Neutrophil (primary cell): ENCODE results near the gene NUF2.
"Not testable (repeated sequence)": the region's sequence is repeated elsewhere in the genome, so short reads cannot be mapped to it uniquely, and the experiment has no call there.

Experiments
- H3K27ac ChIP-seq: fragments of 200-600 bp; sonication (generic); 2 replicates; pipeline ENCODE4 v1.5.1; 2016; ENCODE audit warnings: mild to moderate bottlenecking, moderate library complexity
- H3K27me3 ChIP-seq: fragments of 200-600 bp; sonication (generic); 2 replicates; pipeline ENCODE4 v1.6.0; 2016; ENCODE audit warnings: mild to moderate bottlenecking
- H3K36me3 ChIP-seq: fragments of 200-600 bp; sonication (generic); 2 replicates; pipeline ENCODE4 v1.5.1; 2017
- H3K4me1 ChIP-seq, 2 experiments: fragments of 200-600 bp in 1 of 2; sonication (generic) in 1 of 2; 1 replicate in 1 of 2; 2 replicates in 1 of 2; pipeline versions ENCODE4 v1.5.1 to v1.6.1; 2013 to 2016; ENCODE audit warnings: low read depth in 1 of 2, low read length in 1 of 2, mild to moderate bottlenecking in 1 of 2, moderate library complexity in 1 of 2; ENCODE audit not compliant: control insufficient read depth in 1 of 2, insufficient read depth in 1 of 2
- H3K4me3 ChIP-seq, 2 experiments: fragments of 200-600 bp in 1 of 2; sonication (generic) in 1 of 2; 1 replicate in 1 of 2; 2 replicates in 1 of 2; pipeline ENCODE4 v1.5.1; 2013 to 2016; ENCODE audit warnings: low read depth in 1 of 2, low read length in 1 of 2, mild to moderate bottlenecking in 1 of 2, moderate library complexity in 1 of 2
- H3K9me3 ChIP-seq: fragments of 200-600 bp; sonication (generic); 2 replicates; pipeline ENCODE4 v1.5.1; 2016
- TF ChIP-seq, protein P1 (sequence below): fragments of 200-600 bp; sonication (generic); IDR thresholded peaks from 2 replicates; pipeline ENCODE4 v1.5.1; 2016; ENCODE audit warnings: antibody characterized with exemption

The NUF2 gene

DNA sequence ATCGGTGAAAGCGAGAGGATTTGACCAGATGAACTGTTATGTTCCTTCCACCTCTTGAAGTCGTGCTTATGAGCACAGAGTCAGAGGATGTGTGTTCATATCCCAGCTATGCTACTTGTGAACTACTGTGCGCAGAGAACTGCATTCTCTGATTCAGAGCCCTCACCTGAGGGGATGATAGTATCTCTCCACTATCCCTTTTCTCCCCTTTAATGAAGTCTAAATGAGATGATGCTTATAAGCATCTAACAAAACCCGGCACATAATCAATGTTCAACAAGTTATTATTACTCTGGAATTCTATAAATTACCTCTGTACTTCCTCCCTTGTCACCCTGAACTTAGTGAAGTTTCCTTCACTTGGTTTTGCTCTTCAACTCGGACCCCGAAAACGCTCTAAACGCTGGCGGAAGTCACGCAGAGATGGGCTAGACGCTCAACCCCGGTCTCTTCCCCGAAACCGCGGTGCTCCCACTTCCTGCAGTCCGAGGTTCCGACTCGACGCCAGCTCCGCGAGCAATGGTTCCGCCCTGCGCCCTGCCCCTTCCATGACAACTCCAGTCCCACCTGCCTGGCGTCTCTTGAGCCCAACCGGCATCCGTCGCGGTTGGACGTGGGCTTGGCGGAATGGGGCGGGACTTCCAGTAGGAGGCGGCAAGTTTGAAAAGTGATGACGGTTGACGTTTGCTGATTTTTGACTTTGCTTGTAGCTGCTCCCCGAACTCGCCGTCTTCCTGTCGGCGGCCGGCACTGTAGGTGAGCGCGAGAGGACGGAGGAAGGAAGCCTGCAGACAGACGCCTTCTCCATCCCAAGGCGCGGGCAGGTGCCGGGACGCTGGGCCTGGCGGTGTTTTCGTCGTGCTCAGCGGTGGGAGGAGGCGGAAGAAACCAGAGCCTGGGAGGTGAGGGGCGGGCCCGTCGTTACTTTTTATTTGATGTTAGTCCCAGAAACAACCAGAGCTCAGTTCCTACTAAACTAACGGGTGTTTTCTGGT is at the start of gene NUF2:
NUF2 (plus strand) TSS at position 644 of the 995 bp plus-strand sequence. CDS start 4,098 bp downstream, outside the sequence.
- peak within 1 kb of the TSS; percentile 65 for H3K27ac ChIP-seq
- no peaks in the 10 kb centered on the region for H3K36me3 ChIP-seq
- peaks cover 13 to 16% of the 10 kb centered on the region in 2 experiments for H3K4me1 ChIP-seq
- TF ChIP-seq, protein P1, sequence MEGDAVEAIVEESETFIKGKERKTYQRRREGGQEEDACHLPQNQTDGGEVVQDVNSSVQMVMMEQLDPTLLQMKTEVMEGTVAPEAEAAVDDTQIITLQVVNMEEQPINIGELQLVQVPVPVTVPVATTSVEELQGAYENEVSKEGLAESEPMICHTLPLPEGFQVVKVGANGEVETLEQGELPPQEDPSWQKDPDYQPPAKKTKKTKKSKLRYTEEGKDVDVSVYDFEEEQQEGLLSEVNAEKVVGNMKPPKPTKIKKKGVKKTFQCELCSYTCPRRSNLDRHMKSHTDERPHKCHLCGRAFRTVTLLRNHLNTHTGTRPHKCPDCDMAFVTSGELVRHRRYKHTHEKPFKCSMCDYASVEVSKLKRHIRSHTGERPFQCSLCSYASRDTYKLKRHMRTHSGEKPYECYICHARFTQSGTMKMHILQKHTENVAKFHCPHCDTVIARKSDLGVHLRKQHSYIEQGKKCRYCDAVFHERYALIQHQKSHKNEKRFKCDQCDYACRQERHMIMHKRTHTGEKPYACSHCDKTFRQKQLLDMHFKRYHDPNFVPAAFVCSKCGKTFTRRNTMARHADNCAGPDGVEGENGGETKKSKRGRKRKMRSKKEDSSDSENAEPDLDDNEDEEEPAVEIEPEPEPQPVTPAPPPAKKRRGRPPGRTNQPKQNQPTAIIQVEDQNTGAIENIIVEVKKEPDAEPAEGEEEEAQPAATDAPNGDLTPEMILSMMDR = no peak
- H3K9me3 ChIP-seq = no peaks in the 10 kb centered on the region
- no peaks in the 10 kb centered on the region for H3K27me3 ChIP-seq
- H3K4me3 ChIP-seq = peak within 1 kb of the TSS; percentile 76 to 77

DNA sequence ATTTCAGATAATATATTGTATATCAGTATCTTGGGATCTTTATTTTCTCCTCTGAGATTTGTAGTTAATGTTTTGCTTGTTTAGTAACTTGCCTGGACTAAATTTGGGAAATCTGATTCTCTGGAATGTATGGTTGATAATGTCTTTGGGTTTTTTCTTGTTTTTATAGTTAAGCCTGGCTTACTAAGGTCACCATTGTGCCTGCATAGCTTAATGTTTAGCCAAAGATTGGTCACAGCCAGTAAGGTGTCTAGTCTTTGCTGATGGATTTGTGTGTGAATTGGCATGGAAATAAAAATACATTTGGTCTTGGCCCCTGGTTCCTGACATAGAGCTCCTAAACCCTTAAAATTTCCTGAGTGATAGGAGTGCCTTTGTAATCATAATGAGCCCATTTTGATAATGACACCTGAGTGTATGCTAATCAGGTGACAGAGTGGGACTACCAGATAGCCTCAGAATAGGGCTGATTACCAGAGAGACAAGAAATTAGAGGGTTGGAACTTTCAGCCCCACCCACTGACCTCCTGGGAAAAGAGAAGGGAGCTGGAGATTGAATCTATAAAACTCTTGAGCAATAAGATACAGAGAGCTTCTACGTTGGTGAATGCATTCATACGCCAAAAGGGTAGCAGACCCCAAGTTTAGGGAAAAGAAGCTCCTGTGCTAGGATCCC is 47.9 kb upstream of the NUF2 start:
- Histone ChIP-seq H3K4me3 (no peak overlapping the region), H3K36me3 (no peaks in the 10 kb centered on the region), H3K4me1 (no peaks in the 10 kb centered on the region), H3K27me3 (no peaks in the 10 kb centered on the region), H3K9me3 (peaks cover 6% of the 10 kb centered on the region), H3K27ac (no peak overlapping the region)
- TF ChIP-seq, protein P1 = no peak

DNA sequence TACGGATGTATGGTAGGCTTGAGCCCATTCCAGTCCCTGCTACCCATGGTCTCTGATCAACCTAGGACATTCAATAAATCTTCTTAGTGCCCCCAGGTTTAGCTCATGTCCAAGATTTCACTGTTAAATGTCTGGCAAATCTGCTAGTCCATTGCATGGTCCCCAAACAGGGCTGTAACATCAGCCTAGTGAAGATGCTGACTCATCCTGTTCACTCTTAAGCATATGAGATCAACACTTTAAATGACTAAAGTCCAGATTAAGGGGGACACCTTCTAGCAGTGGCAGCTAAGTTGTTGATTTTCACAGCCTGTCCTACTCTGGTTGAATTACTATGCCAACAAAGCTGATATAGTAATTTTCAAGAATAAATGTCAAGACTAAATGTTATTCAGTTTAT is 46.5 kb upstream of the NUF2 start:
- peaks cover 6% of the 10 kb centered on the region for H3K9me3 ChIP-seq
- no peak overlapping the region for H3K4me3 ChIP-seq
- TF ChIP-seq, protein P1 = no peak
- no peaks in the 10 kb centered on the region for H3K27me3 ChIP-seq
- no peak overlapping the region for H3K27ac ChIP-seq
- no peaks in the 10 kb centered on the region for H3K36me3 ChIP-seq
- H3K4me1 ChIP-seq = no peaks in the 10 kb centered on the region

DNA sequence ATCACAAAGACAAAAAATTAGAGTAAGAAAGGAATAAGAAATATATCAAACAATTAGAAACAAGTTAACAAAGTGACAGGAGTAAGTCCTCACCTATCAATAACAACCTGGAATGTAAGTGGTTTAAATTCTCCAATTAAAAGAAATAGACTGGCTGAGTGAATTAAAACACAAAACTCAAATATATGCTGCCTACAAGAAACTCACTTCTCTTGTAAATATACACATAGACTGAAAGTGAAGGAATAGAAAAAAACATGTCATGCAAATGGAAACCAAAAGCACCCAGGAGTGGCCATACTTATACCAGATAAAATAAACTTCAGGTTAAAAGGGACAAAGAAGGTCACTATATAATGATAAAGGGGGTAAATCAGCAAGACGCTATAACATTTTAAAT is 43.2 kb upstream of the NUF2 start:
- Histone ChIP-seq H3K9me3 (peaks cover 6% of the 10 kb centered on the region), H3K4me3 (no peak overlapping the region)
- TF ChIP-seq, protein P1 = no peak

DNA sequence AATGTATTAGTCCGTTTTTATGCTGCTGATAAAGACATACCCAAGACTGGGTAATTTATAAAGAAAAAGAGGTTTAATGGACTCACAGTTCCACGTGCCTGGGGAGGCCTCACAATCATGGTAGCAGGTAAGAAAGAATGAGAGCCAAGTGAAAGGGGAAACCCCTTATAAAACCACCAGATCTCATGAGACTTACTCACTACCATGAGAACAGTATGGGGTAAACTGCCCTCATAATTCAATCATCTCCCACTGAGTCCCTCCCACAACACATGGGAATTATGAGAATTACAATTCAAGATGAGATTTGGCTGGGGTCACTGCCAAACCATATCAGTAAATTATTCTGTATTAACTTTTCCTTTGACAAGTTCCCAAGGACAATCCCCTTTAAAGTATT is 36.9 kb upstream of the NUF2 start:
- not testable (repeated sequence) for H3K36me3 ChIP-seq, H3K4me3 ChIP-seq, H3K4me1 ChIP-seq, H3K27me3 ChIP-seq, H3K9me3 ChIP-seq, H3K27ac ChIP-seq

More for the DNA sequence above, 43.2 kb upstream of the NUF2 start:
- H3K4me1 ChIP-seq = no peaks in the 10 kb centered on the region
- no peak overlapping the region for H3K27ac ChIP-seq
- H3K27me3 ChIP-seq = no peaks in the 10 kb centered on the region
- H3K36me3 ChIP-seq = no peaks in the 10 kb centered on the region
